ENCODE results near the gene RAB37.

Gene RAB37

GRCh38 chr17:74744714-74745547, 7.9 kb downstream of the RAB37 start:
- peak; percentile 78 for DNase-seq (ENCODE audit: low spot score)

GRCh38 chr17:74745548-74746177, 8.6 kb downstream of the RAB37 start:
- DNase-seq (ENCODE audit: low spot score): no peak

GRCh38 chr17:74746376-74746775, 9.3 kb downstream of the RAB37 start:
- DNase-seq (ENCODE audit: low spot score): no peak

GRCh38 chr17:74746922-74747321, 9.9 kb downstream of the RAB37 start:
- no peak for DNase-seq (ENCODE audit: low spot score)

- no peak for DNase-seq (ENCODE audit: low spot score)
These were observed 11.1 kb downstream of the RAB37 start for GRCh38 chr17:74748279-74748528.

- peak; percentile 95 for DNase-seq (ENCODE audit: low spot score)
These were observed 11.6 kb downstream of the RAB37 start, which contains the start of gene NHERF1 for GRCh38 chr17:74748529-74749278. NHERF1 (plus strand) TSS chr17:74748628; CDS start chr17:74748847, 219 bp downstream.

GRCh38 chr17:74749279-74750038, 12.4 kb downstream of the RAB37 start:
- no peak for DNase-seq (ENCODE audit: low spot score)

GRCh38 chr17:74750039-74750326, 12.9 kb downstream of the RAB37 start:
- no peak for DNase-seq (ENCODE audit: low spot score)

GRCh38 chr17:74750327-74751069, 13.4 kb downstream of the RAB37 start:
- peak; percentile 63 for DNase-seq (ENCODE audit: low spot score)

- no peak for DNase-seq (ENCODE audit: low spot score)
These were observed 15.4 kb downstream of the RAB37 start for GRCh38 chr17:74752415-74752814.

GRCh38 chr17:74752822-74753401, 15.9 kb downstream of the RAB37 start:
- DNase-seq (ENCODE audit: low spot score): no peak

- no peak for DNase-seq (ENCODE audit: low spot score)
These were observed 17.8 kb downstream of the RAB37 start for GRCh38 chr17:74754832-74755231.

GRCh38 chr17:74755533-74755932, 18.5 kb downstream of the RAB37 start:
- DNase-seq (ENCODE audit: low spot score): no peak

GRCh38 chr17:74756891-74757290, 19.8 kb downstream of the RAB37 start:
- no peak for DNase-seq (ENCODE audit: low spot score)

- peak; percentile 75 for DNase-seq (ENCODE audit: low spot score)
These were observed 20.4 kb downstream of the RAB37 start for GRCh38 chr17:74757502-74757901.

GRCh38 chr17:74757931-74758847, 21.1 kb downstream of the RAB37 start:
- DNase-seq (ENCODE audit: low spot score): no peak

- no peak for DNase-seq (ENCODE audit: low spot score)
These were observed 21.8 kb downstream of the RAB37 start for GRCh38 chr17:74758848-74759168.

GRCh38 chr17:74759243-74759801, 22.3 kb downstream of the RAB37 start:
- DNase-seq (ENCODE audit: low spot score): no peak

- no peak for DNase-seq (ENCODE audit: low spot score)
These were observed 22.9 kb downstream of the RAB37 start for GRCh38 chr17:74759941-74760340.
